Karpas-422 (cell line): ENCODE measurements around the gene LIPM. TPM values are rescaled to one million over a fixed set of nuclear protein-coding genes. Genes with fewer than 3 reads are reported as not detected.
A peak's percentile ranks its signal among the peaks of the same experiment; 100 is the strongest.

Experiments used
- DNase-seq: peaks from one replicate; pipeline ENCODE4 v3.0.0-alpha.2; 2015
- H2AFZ ChIP-seq: fragments of 200-600 bp; sonication (generic); 2 replicates; pipeline ENCODE4 v1.6.1; 2014; ENCODE audit warnings: antibody characterized with exemption, low read length, mixed read lengths
- H3K27ac ChIP-seq: fragments of 200-600 bp; sonication (generic); 2 replicates; pipeline ENCODE4 v1.5.1; 2014; ENCODE audit warnings: mild to moderate bottlenecking, low read length, moderate library complexity
- H3K27me3 ChIP-seq: fragments of 200-600 bp; sonication (generic); 2 replicates; pipeline ENCODE4 v1.6.1; 2014; ENCODE audit warnings: low read length, mixed read lengths
- H3K36me3 ChIP-seq: fragments of 200-600 bp; sonication (generic); 2 replicates; pipeline ENCODE4 v1.6.1; 2014; ENCODE audit warnings: low read length, mixed read lengths; ENCODE audit not compliant: insufficient read depth
- H3K4me1 ChIP-seq: fragments of 200-600 bp; sonication (generic); 2 replicates; pipeline ENCODE4 v1.6.1; 2014; ENCODE audit warnings: mild to moderate bottlenecking, low read length, mixed read lengths
- H3K4me2 ChIP-seq: fragments of 200-600 bp; sonication (generic); 2 replicates; pipeline ENCODE4 v1.6.1; 2014; ENCODE audit warnings: low read length, low read depth, mild to moderate bottlenecking; ENCODE audit not compliant: poor library complexity, severe bottlenecking
- H3K4me3 ChIP-seq: fragments of 200-600 bp; sonication (generic); 2 replicates; pipeline ENCODE4 v1.5.1; 2014; ENCODE audit warnings: mild to moderate bottlenecking, antibody characterized with exemption, low read length, mixed read lengths
- H3K79me2 ChIP-seq: fragments of 200-600 bp; sonication (generic); 2 replicates; pipeline ENCODE4 v1.6.1; 2014; ENCODE audit warnings: mild to moderate bottlenecking, low read length, mixed read lengths
- H3K9ac ChIP-seq: fragments of 200-600 bp; sonication (generic); 2 replicates; pipeline ENCODE4 v1.6.0; 2014; ENCODE audit warnings: low read length
- H3K9me2 ChIP-seq: fragments of 200-600 bp; sonication (generic), shearing (Covaris generic); replicated peaks from 2 replicates; pipeline ENCODE4 v1.6.0; 2014; ENCODE audit warnings: mild to moderate bottlenecking, low read length, moderate library complexity; ENCODE audit not compliant: insufficient read depth
- H3K9me3 ChIP-seq: fragments of 300-700, 200-600 bp; sonication (generic); 2 replicates; pipeline ENCODE4 v1.6.1; 2014; ENCODE audit warnings: low read length, mixed read lengths
- H4K20me1 ChIP-seq: fragments of 200-600 bp; sonication (generic); 2 replicates; pipeline ENCODE4 v1.6.1; 2014; ENCODE audit warnings: mild to moderate bottlenecking, antibody characterized with exemption, low read length, low read depth; ENCODE audit not compliant: insufficient read depth
- total RNA-seq: library from RNA; depleted of rRNA; stranded (reverse); fragments of >200 nt; shearing (Covaris generic); gene quantifications from 2 replicates; pipeline ENCODE4 v1.2.3, GENCODE V29; 2014; ENCODE audit warnings: low replicate concordance

LIPM gene
- total RNA-seq, 1 experiment from 2014 or later = not detected

DNA sequence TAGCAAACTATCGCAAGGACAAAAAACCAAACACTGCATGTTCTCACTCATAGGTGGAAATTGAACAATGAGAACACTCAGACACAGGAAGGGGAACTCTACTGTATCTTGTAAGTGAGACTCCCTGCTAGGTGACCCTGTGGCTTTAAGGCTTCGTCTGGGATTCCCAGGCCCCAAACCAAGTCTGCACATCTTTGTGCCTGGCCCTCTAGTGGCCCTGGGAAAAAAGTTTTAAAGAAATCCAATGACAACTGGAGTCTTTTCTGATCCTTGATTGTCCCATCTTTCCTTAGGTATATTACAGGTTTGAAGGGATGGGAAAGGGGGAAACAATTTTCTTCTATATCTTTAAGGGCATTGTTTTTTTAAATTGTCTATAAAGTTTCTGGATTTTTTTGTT is 10.6 kb upstream of the LIPM start:
- no peak overlapping the region for H3K27ac ChIP-seq
- H3K9me2 ChIP-seq = no peaks in the 10 kb centered on the region
- H4K20me1 ChIP-seq = no peaks in the 10 kb centered on the region
- no peaks in the 10 kb centered on the region for H3K4me1 ChIP-seq
- no peaks in the 10 kb centered on the region for H3K36me3 ChIP-seq
- no peaks in the 10 kb centered on the region for H3K27me3 ChIP-seq
- H3K9me3 ChIP-seq = no peaks in the 10 kb centered on the region
- DNase-seq = peak; percentile 50
- no peak overlapping the region for H3K4me3 ChIP-seq
- no peak overlapping the region for H2AFZ ChIP-seq
- no peak overlapping the region for H3K4me2 ChIP-seq
- H3K79me2 ChIP-seq = no peaks in the 10 kb centered on the region
- H3K9ac ChIP-seq = no peak overlapping the region

DNA sequence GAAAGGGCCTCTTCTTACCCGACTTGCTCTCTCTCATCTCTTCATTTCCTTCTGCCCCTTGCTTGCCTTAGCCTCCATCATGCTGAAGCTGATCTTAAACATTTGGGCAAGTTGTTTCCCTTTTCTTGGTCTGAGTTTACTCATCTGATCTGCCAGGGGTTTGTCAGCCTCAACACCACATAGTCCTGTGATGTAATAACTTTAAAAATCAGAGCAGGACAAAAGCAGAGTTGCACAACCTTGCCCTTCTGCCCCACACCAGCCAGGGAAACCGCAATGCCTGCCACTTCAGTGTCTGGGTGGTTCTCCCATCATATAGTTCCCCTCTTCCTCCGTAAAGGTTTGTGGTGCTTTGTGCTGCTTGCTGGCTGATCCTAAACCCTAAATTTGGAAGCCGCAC is 9.9 kb upstream of the LIPM start:
- Histone ChIP-seq H3K9me3 (no peaks in the 10 kb centered on the region), H3K9ac (no peak overlapping the region), H3K4me1 (no peaks in the 10 kb centered on the region), H3K27me3 (no peaks in the 10 kb centered on the region), H3K79me2 (no peaks in the 10 kb centered on the region), H3K4me2 (no peak overlapping the region), H3K36me3 (no peaks in the 10 kb centered on the region), H2AFZ (no peak overlapping the region), H3K4me3 (no peak overlapping the region), H3K27ac (no peak overlapping the region), H3K9me2 (no peaks in the 10 kb centered on the region), H4K20me1 (no peaks in the 10 kb centered on the region)
- no peak for DNase-seq

DNA sequence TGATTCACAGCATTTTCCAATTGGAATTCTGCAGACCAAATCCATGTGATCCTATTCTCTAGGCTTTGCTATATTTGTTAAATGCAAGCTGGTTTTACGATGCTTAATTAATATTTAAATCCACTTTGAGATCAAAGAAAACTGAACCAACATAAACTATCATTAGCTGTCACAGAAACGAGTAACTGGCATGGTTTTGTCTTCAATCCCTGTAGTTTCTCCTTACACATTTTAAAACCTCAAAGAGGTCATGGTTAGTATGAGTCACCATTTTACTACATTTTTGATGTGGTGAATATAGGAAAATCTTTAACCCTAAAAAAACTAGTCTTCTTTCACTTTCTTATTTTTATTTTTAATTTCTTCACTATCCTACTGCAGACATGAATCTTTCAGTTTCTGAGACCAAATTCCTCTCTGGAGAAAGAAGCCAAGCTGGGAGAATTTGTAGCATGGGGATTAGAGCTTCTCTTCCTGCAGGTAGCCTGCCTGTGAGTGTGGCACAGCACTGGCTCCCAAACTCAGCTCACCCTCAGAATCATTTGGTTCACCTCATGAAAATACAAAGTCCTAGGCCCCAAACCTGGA is 8.7 kb upstream of the LIPM start:
- no peaks in the 10 kb centered on the region for H3K27me3 ChIP-seq
- H3K4me3 ChIP-seq = no peak overlapping the region
- no peaks in the 10 kb centered on the region for H4K20me1 ChIP-seq
- H3K36me3 ChIP-seq = no peaks in the 10 kb centered on the region
- no peaks in the 10 kb centered on the region for H3K9me3 ChIP-seq
- no peak overlapping the region for H3K27ac ChIP-seq
- no peak for DNase-seq
- H3K9ac ChIP-seq = no peak overlapping the region
- no peaks in the 10 kb centered on the region for H3K4me1 ChIP-seq
- H3K79me2 ChIP-seq = no peaks in the 10 kb centered on the region
- no peak overlapping the region for H2AFZ ChIP-seq
- no peaks in the 10 kb centered on the region for H3K9me2 ChIP-seq
- no peak overlapping the region for H3K4me2 ChIP-seq

DNA sequence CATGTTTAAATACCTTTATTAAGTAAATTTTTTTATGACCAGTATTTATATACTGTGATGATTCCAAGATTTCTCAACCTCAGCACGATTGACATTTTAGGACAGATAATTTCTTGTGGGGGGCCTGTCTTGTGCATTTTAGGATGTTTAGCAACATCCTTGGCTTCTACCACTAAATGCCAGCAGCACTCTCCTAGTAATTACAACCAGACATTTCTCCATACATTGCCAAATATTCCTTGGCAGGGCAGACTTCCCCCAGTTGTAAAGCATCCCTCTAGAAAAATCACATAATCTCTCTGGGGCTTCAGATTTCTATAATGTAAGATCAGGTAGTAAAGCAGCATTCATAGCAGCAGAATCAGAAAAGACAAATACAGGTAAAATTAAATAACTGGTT is 7.8 kb upstream of the LIPM start:
- Histone ChIP-seq H3K9me2 (no peaks in the 10 kb centered on the region), H3K36me3 (no peaks in the 10 kb centered on the region), H3K27ac (no peak overlapping the region), H3K4me1 (no peaks in the 10 kb centered on the region), H3K9me3 (no peaks in the 10 kb centered on the region), H3K9ac (no peak overlapping the region), H4K20me1 (no peaks in the 10 kb centered on the region), H2AFZ (no peak overlapping the region), H3K79me2 (no peaks in the 10 kb centered on the region), H3K27me3 (no peaks in the 10 kb centered on the region), H3K4me3 (no peak overlapping the region), H3K4me2 (no peak overlapping the region)
- no peak for DNase-seq

DNA sequence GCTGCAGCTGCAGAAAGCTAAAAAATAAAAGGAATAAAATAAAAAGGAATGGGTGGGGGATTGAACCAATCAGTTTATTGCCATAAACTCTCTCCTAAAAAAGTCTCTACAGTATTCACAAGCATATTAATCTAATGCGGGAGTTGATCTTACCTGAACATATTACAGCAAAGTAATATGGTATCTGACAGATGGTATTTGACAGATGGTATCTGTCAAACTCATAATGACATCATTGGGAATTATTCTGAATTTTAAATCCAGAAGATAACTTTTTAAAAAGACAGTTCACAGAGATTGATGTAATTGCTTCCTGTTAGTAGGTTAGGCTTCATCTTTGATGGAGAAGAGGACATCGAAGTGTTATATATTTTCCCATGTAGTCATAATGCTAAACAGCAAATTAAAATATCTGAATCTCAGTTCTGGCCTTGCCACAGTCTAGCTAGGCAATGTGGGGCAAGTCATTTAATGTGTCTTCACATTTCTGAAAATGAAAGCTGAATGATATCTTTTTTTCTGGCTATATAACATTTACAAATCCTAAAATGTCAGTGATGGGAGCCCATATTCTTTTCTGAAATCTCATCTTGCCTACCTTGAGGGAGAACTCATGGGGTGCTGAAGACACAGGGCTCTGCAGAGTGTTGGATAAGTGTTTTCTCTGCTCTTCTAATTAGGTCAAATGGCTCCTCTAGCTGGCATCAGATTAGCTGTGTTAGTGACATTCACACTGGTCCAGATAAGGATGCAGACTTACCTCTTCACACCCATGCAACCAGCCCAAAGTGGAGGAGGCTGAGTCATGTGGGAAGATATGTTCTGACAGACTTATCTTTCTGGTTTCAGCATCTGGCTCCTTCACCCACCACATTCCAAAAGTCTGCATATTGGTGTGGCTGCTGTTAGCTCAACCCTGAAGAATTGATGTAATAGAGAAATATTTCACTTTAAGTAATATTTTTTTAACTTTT is 2.1 kb upstream of the LIPM start:
- Histone ChIP-seq H3K9me2 (no peaks in the 10 kb centered on the region), H2AFZ (no peak overlapping the region), H3K27ac (no peak overlapping the region), H3K9ac (no peak overlapping the region), H3K9me3 (no peaks in the 10 kb centered on the region), H3K4me3 (no peak overlapping the region), H4K20me1 (no peaks in the 10 kb centered on the region), H3K4me1 (no peaks in the 10 kb centered on the region), H3K79me2 (no peaks in the 10 kb centered on the region), H3K27me3 (no peaks in the 10 kb centered on the region), H3K36me3 (no peaks in the 10 kb centered on the region), H3K4me2 (no peak overlapping the region)
- DNase-seq = no peak

DNA sequence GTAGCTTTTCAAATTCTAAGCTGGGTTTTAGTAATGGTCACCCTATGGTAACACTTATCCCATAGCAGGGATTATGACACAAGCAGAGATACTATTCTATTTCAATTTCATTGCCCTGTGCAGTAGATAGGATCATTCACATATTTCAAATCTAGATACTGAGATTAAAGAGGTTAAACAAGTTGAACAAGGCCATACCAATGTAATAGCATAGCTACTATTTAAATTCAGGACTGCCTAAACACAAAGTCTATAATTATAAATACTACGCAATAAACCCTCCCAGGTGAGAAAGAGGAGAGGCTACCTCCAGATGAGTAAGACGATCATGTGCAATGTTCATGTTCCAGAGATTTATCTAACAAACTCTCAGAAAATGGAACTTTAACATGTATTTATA is 1.1 kb downstream of the LIPM start:
- H2AFZ ChIP-seq = no peak overlapping the region
- H3K36me3 ChIP-seq = no peaks in the 10 kb centered on the region
- H3K4me3 ChIP-seq = no peak overlapping the region
- H3K9me3 ChIP-seq = no peaks in the 10 kb centered on the region
- H3K9me2 ChIP-seq = no peaks in the 10 kb centered on the region
- H3K79me2 ChIP-seq = no peaks in the 10 kb centered on the region
- no peak overlapping the region for H3K9ac ChIP-seq
- no peak overlapping the region for H3K27ac ChIP-seq
- H3K4me2 ChIP-seq = no peak overlapping the region
- DNase-seq = no peak
- no peaks in the 10 kb centered on the region for H4K20me1 ChIP-seq
- H3K27me3 ChIP-seq = no peaks in the 10 kb centered on the region
- H3K4me1 ChIP-seq = no peaks in the 10 kb centered on the region

DNA sequence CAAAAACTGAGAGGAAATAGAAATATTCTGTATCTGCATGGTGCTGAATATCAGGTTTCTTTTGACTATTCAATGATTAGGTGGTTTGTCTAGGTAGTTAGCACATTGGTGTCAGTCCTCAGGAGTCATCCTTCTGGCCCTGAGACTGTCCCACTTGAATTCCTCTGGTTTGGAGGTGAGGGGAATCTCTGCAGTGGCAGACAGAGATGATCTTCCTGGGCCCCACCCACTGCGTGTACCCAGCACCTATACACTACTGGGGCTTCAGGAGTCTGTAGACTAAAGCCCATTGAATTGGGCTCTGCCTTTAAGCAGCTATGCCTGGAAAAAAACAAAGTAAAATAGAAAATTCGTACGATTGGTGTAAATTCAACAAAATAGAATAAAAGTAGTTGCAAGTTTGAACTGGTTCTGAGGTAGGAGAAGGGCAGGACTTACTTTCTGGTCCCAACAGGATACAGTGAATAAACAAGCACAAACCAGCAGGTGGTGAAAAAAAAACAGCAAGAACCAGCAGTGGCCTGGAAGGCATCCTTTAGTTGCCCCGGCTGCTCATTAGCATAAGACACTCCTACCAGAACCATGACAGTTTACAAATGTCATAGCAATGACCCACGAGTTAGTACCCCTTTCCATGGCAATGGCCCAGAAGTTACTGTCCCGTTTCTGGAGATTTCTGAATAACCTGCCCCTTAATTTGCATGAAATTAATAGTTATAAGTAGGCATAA is 1.7 kb downstream of the LIPM start:
- no peak overlapping the region for H2AFZ ChIP-seq
- H3K27me3 ChIP-seq = no peaks in the 10 kb centered on the region
- H3K27ac ChIP-seq = no peak overlapping the region
- H3K9me2 ChIP-seq = no peaks in the 10 kb centered on the region
- H3K4me1 ChIP-seq = no peaks in the 10 kb centered on the region
- H3K9me3 ChIP-seq = no peaks in the 10 kb centered on the region
- H3K4me2 ChIP-seq = no peak overlapping the region
- H3K9ac ChIP-seq = no peak overlapping the region
- H4K20me1 ChIP-seq = no peaks in the 10 kb centered on the region
- DNase-seq = no peak
- no peak overlapping the region for H3K4me3 ChIP-seq
- H3K79me2 ChIP-seq = no peaks in the 10 kb centered on the region
- H3K36me3 ChIP-seq = no peaks in the 10 kb centered on the region

DNA sequence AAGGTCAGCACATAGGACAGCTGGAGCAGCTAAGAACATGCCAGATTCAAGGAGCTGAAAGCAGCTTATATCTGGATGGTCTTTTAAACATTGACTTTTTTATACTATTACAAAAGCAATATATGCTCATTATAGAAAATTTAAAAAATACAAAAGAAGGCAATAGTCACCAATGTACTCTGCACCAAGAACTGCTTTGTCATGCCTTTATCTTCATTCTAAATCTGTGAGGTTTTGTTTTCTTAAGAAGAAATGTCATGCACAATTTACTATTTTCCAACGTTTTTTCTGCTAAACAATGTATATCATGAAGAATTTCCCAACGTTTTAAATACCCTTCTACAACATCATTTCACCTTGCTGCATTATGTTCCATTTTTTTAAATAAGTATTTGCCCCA is 2.8 kb downstream of the LIPM start:
- no peak overlapping the region for H2AFZ ChIP-seq
- H3K9me2 ChIP-seq = no peaks in the 10 kb centered on the region
- H3K4me3 ChIP-seq = no peak overlapping the region
- H3K9ac ChIP-seq = no peak overlapping the region
- no peaks in the 10 kb centered on the region for H3K9me3 ChIP-seq
- H4K20me1 ChIP-seq = no peaks in the 10 kb centered on the region
- no peaks in the 10 kb centered on the region for H3K79me2 ChIP-seq
- H3K36me3 ChIP-seq = no peaks in the 10 kb centered on the region
- no peak overlapping the region for H3K27ac ChIP-seq
- no peaks in the 10 kb centered on the region for H3K4me1 ChIP-seq
- DNase-seq = no peak
- H3K27me3 ChIP-seq = no peaks in the 10 kb centered on the region
- no peak overlapping the region for H3K4me2 ChIP-seq
